Endothelial cell of umbilical vein (primary cell): ENCODE data around the gene CERS6.

Experiments used
- CTCF ChIP-seq, 2 donors: IDR thresholded peaks; 1 replicate in 1 of 2; 2 replicates in 1 of 2; pipeline ENCODE4 v1.5.1; 2011; ENCODE audit warnings: low read length in 2 of 2, mild to moderate bottlenecking in 2 of 2, moderate library complexity in 2 of 2, control low read depth in 1 of 2, inconsistent platforms in 1 of 2, low read depth in 1 of 2; ENCODE audit not compliant: insufficient read depth in 1 of 2; ENCODE audit errors: extremely low read depth in 1 of 2
- EZH2 ChIP-seq: IDR thresholded peaks from 2 replicates; pipeline ENCODE4 v1.6.1; 2012; ENCODE audit warnings: borderline replicate concordance, low read depth, mild to moderate bottlenecking, moderate library complexity, low read length, inconsistent platforms; ENCODE audit not compliant: severe bottlenecking
- FOS ChIP-seq: IDR thresholded peaks from 2 replicates; pipeline ENCODE4 v1.6.1; 2011; ENCODE audit warnings: mild to moderate bottlenecking, low read length, moderate library complexity, borderline replicate concordance; ENCODE audit not compliant: insufficient read depth
- GATA2 ChIP-seq: IDR thresholded peaks from 2 replicates; pipeline ENCODE4 v1.7.0; 2011; ENCODE audit warnings: low read depth, mild to moderate bottlenecking, moderate library complexity, mixed read lengths, low read length; ENCODE audit not compliant: insufficient read length, insufficient read depth
- POLR2A ChIP-seq: IDR thresholded peaks from 2 replicates; pipeline ENCODE4 v1.6.1; 2012; ENCODE audit warnings: low read depth, mild to moderate bottlenecking, control low read depth, low read length
- POLR2AphosphoS5 ChIP-seq: IDR thresholded peaks from 2 replicates; pipeline ENCODE4 v1.6.1; 2012; ENCODE audit warnings: low read depth, mild to moderate bottlenecking, control low read depth, low read length, moderate library complexity; ENCODE audit not compliant: insufficient read depth
- TF ChIP-seq, protein P1 (sequence below): IDR thresholded peaks from 2 replicates; pipeline ENCODE4 v1.6.1; 2011; ENCODE audit not compliant: insufficient read depth, insufficient read length

DNA sequence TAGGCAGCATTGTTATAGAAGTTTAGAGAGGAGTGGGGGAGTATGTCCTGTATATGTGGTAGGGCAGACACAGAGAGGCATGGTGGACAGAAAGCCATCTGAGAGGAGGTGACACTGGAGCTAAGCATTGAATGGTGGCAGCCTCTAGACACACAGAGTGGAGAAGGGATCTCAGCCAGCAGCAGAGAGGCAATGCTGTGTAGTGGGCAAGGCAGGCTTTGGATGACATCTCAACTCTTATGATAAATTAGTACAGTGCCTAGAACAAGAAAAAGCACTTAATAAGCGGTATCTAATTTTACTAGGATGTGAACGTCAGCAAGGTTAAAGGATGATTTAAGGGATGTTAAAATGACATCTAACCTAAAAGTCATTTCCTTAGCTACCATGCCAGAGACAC is 22.5 kb upstream of the CERS6 start:
- TF ChIP-seq GATA2 (no peak), CTCF (IDR thresholded peaks at IDR 0.05; ENCODE audit: extremely low read depth in 1 of 2, insufficient read depth in 1 of 2, low read depth in 1 of 2, low read length in 2 of 2) (no peak), POLR2A (no peak), FOS (no peak), EZH2 (no peak), POLR2AphosphoS5 (no peak)
- TF ChIP-seq, protein P1, sequence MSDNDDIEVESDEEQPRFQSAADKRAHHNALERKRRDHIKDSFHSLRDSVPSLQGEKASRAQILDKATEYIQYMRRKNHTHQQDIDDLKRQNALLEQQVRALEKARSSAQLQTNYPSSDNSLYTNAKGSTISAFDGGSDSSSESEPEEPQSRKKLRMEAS = no peak
